Measurements from ENCODE around the gene AP3S2.
"Not testable (repeated sequence)": the region's sequence is repeated elsewhere in the genome, so short reads cannot be mapped to it uniquely, and the experiment has no call there.

Gene AP3S2

DNA sequence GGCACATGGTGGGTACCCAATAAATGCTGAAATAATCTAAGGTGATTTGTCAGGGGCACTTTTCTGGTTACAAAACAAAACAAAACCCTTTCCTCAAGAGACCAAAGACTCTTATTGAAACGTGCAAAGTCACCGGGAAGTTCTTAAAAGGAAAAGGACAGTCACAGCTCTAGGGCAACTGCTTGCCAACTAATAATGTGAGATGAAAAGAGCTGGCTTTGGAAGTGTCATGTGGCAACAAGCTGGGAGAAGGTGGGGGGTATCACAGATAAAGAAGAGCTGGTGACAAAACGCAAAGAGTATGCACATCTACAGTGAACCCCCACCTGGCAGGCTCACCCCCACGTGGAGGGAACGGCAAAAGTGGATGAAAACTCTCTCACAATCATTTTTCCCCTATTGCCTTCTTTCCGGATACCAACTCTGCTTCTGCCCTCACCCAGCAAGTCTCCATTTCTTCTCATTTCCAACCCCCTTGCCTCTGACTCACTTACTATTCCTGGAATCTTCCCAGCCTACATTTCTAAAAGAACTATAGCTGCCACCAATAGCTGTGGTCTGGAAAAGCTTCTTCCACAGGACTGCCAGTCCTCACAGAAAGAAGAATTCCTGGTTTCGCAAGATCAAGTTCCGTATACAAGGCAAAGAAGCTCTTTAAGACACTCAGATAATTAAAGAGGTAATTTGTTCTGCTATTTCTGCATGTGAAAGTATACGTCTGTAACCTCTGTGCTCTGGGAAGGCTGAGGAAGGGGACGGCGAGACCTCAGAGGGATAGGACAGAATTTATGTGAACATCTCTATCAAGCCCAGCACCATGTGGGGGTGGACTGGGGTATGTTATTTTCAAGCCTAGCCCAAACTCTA is 57.3 kb downstream of the AP3S2 start:
- DNase-seq (ENCODE audit: insufficient read length, low spot score) (no peak), FAIRE-seq (no peak)

DNA sequence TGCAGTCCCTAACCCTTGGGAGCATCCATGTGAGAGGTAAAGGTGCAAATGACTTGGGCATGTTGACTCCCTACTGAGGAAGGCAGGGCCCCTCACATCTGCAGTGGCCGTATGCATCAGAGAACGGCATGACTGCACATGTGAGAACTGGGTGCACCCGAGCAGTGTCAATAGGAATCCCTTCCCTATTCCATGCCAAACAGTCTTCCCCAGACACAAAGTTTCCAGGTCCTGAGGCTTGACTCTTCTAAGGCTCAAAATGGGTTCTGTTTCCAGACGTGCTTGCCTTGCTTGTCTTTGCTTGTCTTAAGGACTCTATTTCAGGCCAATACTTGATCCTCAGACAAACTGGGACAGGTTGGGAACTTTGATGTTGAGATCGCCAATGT is 58.6 kb downstream of the AP3S2 start:
- FAIRE-seq (no peak), DNase-seq (ENCODE audit: insufficient read length, low spot score) (no peak)

DNA sequence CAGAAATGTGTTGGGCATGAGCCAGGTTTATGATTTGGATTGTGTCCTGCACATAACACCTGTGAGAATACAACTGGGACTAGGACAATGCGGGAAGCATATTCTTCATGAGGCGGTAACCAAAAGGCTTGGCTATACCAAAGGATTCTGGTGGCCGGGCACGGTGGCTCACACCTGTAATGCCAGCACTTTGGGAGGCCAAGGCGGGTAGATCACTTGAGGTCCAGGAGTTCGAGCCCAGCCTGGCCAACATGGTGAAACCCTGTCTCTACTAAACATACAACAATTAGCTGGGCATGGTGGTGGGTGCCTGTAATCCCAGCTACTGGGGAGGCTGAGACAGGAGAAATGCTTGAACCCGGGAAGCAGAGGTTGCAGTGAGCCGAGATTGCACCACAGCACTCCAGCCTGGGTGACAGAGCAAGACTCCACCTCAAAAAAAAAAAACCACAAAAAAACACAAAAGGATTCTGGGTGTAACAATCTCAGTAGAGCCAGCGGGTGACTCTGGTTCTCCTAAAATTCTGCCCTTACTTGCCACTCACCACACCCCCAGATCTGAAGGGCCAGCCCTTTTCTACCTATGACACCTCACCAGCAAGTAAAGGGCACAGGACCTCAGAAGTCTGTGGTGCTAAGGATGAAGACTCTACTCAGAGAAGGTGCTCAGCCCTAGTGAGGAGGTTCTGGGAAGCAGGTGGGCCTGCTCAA is 59.2 kb downstream of the AP3S2 start:
- not testable (repeated sequence) for FAIRE-seq; DNase-seq (ENCODE audit: insufficient read length, low spot score)

DNA sequence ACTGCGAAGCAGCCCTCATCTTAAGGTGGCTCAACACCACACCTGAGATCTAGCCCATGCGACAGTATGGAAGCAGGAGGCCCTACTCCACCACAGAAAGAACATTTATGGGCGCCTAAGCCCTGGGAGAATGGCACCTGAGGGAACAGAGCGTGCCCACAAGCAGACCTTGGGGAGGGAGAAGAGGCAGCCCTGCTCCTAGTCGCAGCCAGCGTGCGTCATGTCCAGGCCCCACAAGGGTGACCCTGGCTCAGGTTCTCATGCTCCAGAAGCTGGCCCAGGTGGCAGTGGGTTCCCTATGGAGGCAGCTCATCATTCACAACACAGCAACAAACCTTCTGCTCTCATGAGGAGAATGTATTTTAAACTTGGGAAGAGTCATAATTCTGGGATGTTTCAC is 59.8 kb downstream of the AP3S2 start:
- DNase-seq (ENCODE audit: insufficient read length, low spot score) (no peak), FAIRE-seq (no peak)

DNA sequence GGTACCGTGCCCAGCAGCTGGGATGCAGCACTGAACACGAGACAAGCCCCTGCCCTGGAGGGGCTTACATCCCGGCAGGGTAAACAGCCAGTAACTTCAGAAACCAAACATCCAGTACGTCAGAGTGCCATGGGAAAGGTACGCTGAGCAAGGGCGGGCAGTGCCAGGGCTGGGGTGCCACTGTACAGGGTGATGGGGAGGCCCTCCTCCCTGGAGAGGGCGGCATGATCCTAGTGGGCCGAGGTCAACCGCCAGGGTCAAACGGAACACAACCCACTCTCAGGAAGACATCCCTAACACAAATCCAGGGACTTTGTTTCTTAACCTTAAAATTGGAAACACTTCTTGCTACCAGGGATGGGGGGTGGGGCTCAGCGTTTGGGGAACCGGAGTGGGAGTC is 63.2 kb downstream of the AP3S2 start:
- FAIRE-seq, result no peak
- DNase-seq (ENCODE audit: insufficient read length, low spot score), result no peak

DNA sequence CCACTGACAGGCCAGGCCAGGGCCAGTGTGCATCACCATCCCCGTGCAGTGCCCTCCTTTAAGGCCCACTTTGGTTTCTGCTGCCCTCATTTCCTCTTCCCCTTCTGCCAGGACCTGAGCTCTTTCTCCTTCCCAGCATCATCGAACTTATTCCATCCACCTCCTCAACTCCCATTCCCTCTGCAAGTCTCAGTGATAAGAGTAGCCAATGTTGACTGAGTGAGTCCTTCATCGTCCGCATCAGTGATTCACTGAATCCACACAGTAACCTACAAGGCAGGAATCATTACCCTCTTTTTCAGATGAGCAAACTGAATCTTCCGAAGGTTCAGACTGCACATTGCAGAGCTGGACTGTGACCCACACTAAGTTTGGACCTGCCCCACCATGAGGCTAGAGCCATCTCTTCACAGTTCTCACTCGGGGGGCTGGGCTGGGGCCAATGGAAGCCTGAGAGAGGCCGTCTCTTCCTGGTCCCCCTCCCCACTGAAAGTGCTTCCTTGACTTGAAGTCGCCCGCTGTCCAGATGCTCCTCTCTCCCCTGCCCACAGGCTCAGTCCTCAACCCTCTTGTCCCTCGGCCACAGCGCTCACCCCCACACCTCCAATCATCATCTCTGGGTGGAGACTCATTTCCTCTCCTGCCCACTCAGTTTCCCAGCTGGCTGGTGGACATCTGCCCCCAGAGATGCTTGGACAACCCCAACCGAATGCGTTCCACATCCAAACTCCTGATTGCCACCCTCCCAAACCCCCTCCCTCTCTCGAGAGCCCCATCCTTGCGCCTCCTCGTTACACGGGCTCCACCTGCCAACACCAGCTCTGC is 64.0 kb downstream of the AP3S2 start:
- DNase-seq (ENCODE audit: insufficient read length, low spot score) (no peak), FAIRE-seq (no peak)

DNA sequence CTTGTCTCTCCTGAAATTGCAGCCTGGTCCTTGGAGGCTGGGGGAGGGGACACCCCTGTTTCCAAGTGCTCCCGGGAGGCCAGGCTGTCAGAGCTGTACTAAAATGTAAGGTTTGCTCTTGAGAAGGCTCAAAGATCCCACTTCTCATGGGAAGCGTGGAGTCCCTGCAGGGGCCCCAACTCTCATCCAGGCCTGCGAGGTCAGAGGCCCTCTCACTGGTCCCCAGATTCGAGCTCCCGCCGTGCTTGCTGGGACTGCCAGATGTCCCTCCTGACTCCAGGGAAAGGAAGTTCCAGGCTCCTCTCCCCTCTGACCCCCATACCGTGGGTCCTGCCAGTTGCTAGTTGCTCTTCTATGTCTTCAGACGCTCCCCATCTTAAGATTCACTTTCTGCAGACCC is 64.6 kb downstream of the AP3S2 start:
- no peak for DNase-seq (ENCODE audit: insufficient read length, low spot score)
- FAIRE-seq, result no peak

DNA sequence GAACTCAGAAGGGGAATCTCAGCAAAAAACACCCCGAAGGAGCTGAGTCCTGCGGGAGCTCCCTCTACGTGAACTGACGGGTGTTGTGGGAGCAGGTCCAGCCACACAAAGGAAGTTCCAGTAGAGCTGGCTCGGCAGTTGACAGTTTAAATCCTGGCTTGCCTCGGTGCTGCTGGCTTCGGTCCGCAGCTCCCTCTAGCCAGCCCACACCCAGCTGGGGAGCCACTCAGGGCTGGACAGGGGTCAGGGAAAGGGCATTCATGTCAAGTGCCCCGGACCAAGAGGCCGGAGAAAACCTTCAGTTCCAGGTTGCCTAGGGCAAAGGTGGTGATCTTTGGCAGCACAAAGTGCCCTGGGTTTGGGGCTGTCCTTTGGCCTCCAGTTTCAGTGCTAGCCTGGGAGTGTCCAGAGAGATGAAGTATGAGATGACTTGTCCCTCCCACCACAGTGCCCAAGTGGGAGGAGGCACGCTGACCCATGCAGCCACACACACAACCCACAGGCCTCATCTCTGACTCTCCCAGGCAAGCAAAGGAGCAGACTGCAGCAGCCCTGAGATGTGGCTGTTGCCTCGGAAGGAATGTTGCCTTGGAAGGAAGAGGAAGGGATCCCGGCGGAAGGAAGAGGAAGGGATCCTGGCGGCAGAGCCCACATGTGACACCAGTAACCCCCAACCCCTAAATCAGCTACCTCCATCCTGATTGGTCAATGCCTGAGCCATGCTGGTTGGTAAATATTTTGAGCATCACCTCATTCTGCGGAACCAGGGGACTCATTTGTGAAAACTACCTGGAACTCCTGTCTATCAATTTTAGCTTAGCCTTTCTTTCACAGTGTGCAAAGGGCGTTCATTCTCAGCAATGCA is 65.3 kb downstream of the AP3S2 start:
- FAIRE-seq (no peak), DNase-seq (ENCODE audit: insufficient read length, low spot score) (no peak)

DNA sequence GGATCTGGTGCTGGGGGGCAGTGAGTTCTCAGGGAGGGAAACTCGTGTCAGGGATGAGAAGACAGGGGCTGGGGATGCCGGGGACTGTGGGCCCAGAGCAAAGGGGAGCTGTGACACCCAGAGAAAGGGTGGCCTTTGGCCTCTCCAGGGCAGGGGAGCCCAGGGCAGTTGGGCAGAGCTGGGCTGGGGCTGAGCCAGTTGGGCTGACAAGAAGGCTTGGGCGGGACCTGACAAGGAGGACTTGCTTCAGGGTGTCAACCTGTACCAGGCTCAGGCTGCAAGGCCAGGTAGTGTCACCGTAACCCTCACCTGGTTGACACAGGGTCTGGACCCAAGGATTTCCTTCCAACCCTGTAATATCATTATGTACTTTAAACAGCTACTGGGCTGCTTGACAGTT is 66.0 kb downstream of the AP3S2 start:
- FAIRE-seq (no peak), DNase-seq (ENCODE audit: insufficient read length, low spot score) (no peak)

DNA sequence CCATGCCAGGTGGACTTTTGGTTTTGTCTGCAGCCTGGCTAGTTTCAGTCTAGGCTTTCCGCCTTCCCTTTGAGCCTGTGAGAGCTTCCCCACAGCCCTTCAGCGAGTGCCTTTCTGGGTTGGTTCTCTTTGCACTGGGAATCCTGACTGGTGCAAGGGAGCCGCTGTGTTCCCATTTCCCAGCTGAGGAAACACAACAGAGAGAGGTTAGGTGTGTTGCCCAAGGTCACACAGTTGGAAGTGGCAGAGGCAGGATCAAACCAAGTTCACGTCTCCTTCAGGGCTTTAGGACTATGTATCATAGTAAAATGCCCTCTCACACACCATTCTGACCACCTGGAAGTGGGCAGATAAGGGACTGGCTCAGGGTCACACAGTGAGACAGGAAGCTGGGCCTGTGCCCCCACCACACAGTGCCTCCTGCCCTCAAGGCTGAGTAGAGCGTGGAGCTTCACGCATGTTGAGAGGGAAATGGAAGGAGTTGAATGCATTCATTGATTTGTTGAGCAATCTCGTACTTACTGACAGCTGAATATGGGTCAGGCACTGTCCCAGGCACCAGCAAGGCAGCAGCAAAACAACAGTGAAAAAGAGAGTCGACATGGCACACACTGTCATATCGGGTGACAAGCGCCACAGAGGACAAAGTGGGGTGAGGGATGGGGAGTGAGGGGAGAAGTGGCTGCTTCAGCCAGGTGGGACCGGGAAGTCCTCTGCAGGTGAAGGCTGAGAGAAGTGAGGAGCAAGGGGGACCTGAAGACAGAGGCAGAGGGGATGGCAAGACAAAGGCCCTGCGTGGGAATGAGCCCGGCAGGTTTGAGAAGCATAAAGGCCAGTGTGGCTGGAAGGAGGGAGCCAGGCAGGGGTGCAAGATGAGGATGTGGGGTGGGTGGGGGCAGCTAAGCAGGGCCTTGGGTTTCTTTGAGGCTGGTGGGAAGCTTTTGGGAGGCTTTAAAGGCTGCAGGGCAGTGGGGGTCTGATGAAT is 66.8 kb downstream of the AP3S2 start:
- no peak for FAIRE-seq
- no peak for DNase-seq (ENCODE audit: insufficient read length, low spot score)

DNA sequence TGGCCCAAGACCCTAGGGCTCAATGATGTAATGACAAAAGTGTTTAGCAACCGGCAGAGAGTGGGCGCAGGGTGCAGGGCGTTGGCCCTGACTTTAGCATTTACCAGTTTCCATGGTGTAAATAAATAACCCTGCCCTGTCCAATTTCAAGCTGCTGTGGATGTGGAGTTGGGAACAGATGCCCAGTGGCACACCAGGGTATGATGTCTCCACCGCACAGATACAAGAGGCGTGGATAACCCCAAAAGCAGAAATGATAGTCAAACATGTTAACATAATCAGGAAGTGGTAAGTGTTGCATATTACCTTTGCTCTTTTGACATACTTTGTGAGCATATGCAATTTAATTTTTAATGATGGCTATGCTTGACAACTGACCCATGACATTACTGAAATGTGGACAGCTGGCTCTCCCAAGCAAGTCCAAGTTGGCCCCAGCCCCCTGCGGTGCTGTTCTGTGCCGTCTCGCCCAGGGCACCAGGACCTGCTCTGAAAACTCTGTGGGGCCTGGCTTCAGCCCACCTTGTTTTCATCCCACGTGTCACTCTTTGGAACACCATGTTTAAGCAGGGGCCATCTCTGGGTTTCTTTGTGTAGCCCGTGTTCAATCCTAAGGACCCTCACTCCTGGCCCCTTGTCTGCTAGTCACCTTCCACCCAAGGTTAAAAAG is 68.4 kb downstream of the AP3S2 start:
- FAIRE-seq, result no peak
- no peak for DNase-seq (ENCODE audit: insufficient read length, low spot score)

DNA sequence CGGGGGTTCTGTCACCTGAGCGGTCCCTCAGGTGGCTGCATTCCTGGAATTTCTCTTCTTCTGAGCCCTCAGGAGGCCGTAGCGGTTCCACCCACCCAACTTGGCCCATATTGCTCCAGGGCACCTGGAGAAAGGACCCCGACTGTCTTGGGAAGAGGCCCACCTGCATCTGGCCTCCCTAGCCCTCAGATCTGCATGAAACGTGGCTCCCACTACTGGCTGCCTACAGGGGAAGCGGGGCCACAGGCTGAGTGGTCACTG is 69.3 kb downstream of the AP3S2 start:
- FAIRE-seq (no peak), DNase-seq (ENCODE audit: insufficient read length, low spot score) (no peak)

DNA sequence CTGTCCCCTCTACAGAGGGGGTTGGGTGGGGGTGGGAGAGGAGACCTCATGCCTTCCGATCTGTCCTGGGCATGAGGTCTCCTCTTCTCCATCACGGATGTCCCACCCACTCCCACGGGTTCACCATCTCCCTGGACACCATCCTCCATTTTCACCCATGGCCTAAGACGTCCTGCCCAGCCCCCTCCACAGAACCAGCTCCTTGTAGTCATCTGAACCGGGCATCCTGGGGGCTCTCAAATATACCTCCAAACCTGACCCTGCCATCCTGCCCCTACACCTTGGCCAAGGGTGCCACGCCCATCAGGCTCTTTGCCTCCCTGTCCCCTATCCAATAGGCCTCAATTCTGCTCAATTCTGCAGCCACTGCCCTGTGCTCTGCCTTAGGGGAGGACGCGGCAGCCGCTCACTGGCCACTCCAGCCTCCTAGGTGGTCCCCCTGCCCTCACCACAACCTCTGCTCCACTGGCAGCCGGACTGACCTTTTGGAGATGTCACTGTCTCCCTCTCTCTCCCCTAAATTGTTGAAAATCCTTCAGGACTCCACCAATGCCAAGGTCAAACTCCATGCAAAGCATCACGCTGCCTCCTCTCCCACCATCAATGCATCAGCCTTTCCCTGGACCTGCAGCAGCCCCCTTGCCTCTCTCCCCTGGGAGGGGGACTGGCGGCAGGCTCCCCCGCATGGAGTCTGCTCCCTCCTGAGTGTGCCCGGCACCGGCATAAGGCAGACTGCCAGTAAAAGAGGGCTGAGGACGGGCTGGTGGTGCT is 69.8 kb downstream of the AP3S2 start:
- DNase-seq (ENCODE audit: insufficient read length, low spot score), result no peak
- FAIRE-seq, result no peak

DNA sequence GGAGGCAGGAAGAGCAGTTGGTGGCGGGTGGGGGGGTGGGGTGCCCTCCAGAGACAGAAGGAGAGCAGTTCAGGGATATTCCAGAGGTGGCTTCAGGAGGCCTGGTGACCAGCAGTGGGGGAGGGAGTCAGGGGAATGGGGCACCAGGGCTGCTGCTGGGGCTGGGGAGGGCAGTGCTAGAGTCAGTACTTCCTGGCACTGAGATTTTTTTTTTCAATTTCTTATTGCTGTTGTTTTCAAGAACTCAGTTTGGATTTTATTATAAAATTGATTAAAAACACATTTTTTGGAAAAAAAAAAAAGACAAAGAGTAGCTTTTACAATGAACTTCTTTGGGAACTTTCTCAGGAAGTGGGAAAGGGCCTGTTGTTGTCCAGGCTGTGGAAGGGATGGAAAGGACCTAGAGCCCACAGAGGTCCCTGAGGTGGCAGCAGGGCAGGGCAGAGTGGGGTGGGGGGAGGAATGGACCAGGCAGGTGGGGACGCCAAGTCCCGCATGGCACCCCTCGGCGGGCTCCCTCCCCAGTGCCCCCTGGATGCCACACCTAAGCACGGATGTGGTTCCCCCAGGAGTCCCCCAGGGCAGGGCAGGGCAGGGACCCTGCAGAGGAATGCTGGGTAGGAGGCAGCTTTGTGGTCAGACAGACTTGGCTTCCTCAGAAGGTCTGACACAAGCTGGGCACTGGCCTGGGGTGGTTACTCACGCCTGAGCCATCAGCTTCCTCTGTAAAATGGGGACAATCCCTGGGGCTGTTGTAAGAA is 70.7 kb downstream of the AP3S2 start:
- FAIRE-seq, result no peak
- no peak for DNase-seq (ENCODE audit: insufficient read length, low spot score)

DNA sequence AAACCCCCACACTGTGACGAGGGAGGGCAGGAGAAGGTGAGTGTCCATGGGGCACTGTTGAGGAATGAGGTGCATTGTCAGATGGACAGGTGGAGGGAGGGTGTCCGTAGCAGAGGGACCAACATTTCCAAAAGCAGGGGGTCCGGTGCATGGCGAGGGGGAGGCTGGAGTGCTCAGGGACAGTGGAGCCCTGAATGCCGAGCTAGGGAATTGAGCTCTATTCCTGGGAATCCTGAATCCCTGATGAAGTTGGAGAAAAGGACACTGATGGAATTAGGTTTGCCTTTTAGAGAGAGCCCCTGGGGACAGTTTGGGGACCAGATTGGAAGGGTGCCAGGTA is 71.2 kb downstream of the AP3S2 start:
- FAIRE-seq (no peak), DNase-seq (ENCODE audit: insufficient read length, low spot score) (no peak)

DNA sequence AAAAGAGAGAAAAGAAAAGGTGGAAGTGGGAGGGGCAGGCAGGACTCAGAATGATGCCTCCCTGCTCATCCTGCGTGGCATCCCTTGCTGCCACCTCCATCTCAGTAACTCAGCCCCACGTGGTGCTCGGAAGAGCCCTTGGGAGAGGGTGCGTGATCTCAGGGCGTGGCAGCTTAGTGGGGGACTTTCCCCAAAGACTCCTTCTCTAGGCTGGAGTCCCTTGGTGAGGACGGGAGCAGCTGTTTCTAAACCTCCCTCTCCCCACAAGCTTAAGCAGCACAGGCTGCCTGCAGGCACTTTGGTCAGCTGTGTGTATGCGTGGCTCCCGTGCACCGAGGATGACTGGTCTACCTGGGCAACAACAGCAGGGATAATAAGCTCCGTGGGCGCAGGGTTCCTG is 71.8 kb downstream of the AP3S2 start:
- DNase-seq (ENCODE audit: insufficient read length, low spot score) (no peak), FAIRE-seq (no peak)

DNA sequence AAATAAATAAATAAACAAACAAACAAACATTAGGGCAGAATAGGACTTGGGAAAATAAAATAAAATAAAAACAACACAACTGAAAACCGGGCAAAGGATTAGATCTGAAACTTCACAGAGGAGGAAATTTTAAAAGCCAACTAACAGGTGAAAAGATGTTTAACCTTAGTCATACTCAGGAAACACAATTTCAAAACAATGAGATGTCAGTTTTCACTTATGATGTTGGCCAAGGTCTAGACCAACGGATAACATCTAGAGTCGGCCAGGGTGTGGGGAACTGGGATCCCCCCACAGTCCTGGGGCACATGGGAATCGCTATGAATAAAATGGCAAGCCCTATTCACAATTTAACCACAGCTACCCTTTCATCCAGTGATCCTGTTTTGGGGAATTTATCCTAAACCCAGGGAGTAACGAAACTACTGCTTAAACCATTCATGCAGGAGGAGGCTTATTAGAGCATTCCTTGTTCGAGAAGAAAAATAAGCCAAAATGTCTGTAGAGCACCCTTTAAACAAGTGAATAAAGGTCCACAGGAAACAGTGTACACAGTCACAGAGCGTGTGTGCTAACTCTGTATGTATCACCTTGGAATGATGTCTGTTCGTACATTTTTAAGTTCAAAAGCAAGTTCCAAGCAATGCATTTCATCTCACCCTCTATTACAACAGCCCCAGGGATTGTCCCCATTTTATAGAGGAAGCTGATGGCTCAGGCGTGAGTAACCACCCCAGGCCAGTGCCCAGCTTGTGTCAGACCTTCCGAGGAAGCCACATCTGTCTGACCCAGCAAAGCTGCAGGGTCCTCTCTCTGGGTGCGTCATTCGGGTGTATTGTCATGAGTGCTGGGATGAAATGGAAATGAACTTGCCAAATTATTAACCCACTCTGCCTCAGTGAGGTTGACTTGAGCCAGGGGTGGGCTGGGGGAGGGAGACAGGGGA is 72.9 kb downstream of the AP3S2 start:
- DNase-seq (ENCODE audit: insufficient read length, low spot score) (no peak), FAIRE-seq (no peak)

All from GM19239 (cell line).